Sigmoid colon (tissue), 4 donors: Measurements from ENCODE around the gene LMO1.

Experiments
- CTCF ChIP-seq, 4 experiments: fragments of 450-650 bp in 3 of 4; fragments of 200-600 bp in 1 of 4; IDR thresholded peaks; one replicate each; pipeline ENCODE4 v1.5.1; 2016 to 2019; ENCODE audit warnings: antibody characterized with exemption in 4 of 4, mild to moderate bottlenecking in 3 of 4, moderate library complexity in 2 of 4
- EP300 ChIP-seq, 4 donors: sonication (generic); formaldehyde crosslinking; IDR thresholded peaks; one replicate each; pipeline ENCODE4 v1.6.1; 2017; ENCODE audit warnings: antibody characterized with exemption in 4 of 4
- POLR2A ChIP-seq, 2 donors: fragments of 450-650 bp; IDR thresholded peaks; one replicate each; pipeline ENCODE4 v1.6.1; 2016; ENCODE audit warnings: antibody characterized with exemption in 2 of 2, mild to moderate bottlenecking in 2 of 2, moderate library complexity in 2 of 2
- POLR2AphosphoS5 ChIP-seq, 4 donors: sonication (generic); formaldehyde crosslinking; IDR thresholded peaks; one replicate each; pipeline ENCODE4 v1.6.1; 2017; ENCODE audit warnings: antibody characterized with exemption in 4 of 4

GRCh38 chr11:8203414-8203715, 60.3 kb downstream of the LMO1 start:
- no peak for TF ChIP-seq CTCF (IDR thresholded peaks at IDR 0.05)
- no peak for TF ChIP-seq POLR2AphosphoS5 (IDR thresholded peaks at IDR 0.05)
- no peak for TF ChIP-seq POLR2A (IDR thresholded peaks at IDR 0.05)
- no peak for TF ChIP-seq EP300 (IDR thresholded peaks at IDR 0.05)
